Peyer's patch (tissue), 4 donors: ENCODE results near the gene PTPN5. TPM values are rescaled to one million over a fixed set of nuclear protein-coding genes. Genes with fewer than 3 reads are reported as not detected.

ENCODE experiments used
- DNase-seq, 3 donors: peaks; one replicate each; pipeline ENCODE4 v3.0.0-alpha.2; 2017 to 2019
- H3K27ac ChIP-seq, 4 donors: fragments of 200-600 bp; sonication (generic); one replicate each; pipeline ENCODE4 v1.5.1; 2016 to 2019
- H3K27me3 ChIP-seq, 2 donors: fragments of 200-600 bp; sonication (generic); one replicate each; pipeline ENCODE4 v1.5.1; 2019
- H3K36me3 ChIP-seq, 3 donors: fragments of 200-600 bp; sonication (generic); one replicate each; pipeline ENCODE4 v1.5.1; 2016 to 2019
- H3K4me1 ChIP-seq, 4 donors: fragments of 200-600 bp; sonication (generic); one replicate each; pipeline ENCODE4 v1.5.1; 2016 to 2019
- H3K4me3 ChIP-seq, 4 donors: fragments of 200-600 bp; sonication (generic); 1 replicate in 3 of 4; 2 replicates in 1 of 4; pipeline ENCODE4 v1.5.1; 2016 to 2019; ENCODE audit warnings: mild to moderate bottlenecking in 1 of 4
- H3K9me3 ChIP-seq, 4 donors: fragments of 200-600 bp; sonication (generic); one replicate each; pipeline ENCODE4 v1.5.1; 2016 to 2019; ENCODE audit warnings: mild to moderate bottlenecking in 1 of 4
- POLR2A ChIP-seq, 2 donors: fragments of 450-650 bp; IDR thresholded peaks; one replicate each; pipeline ENCODE4 v1.5.1; 2017; ENCODE audit warnings: antibody characterized with exemption in 2 of 2, mild to moderate bottlenecking in 2 of 2, moderate library complexity in 2 of 2
- total RNA-seq, 4 donors: library from RNA; depleted of rRNA; stranded (reverse); fragments of >200 nt; gene quantifications; one replicate each; pipeline ENCODE4 v1.1.0, GENCODE V29; 2016
- TF ChIP-seq, protein P1 (sequence below), 6 experiments: fragments of 450-650 bp in 4 of 6; fragments of 200-600 bp in 2 of 6; sonication (generic) in 1 of 6; IDR thresholded peaks; one replicate each; pipeline ENCODE4 v1.5.1; 2017 to 2019; ENCODE audit warnings: antibody characterized with exemption in 6 of 6, mild to moderate bottlenecking in 3 of 6, moderate library complexity in 1 of 6

Gene PTPN5
- total RNA-seq, 4 donors from 2014 or later = 0.76 to 1.7 TPM; not detected in 2

DNA sequence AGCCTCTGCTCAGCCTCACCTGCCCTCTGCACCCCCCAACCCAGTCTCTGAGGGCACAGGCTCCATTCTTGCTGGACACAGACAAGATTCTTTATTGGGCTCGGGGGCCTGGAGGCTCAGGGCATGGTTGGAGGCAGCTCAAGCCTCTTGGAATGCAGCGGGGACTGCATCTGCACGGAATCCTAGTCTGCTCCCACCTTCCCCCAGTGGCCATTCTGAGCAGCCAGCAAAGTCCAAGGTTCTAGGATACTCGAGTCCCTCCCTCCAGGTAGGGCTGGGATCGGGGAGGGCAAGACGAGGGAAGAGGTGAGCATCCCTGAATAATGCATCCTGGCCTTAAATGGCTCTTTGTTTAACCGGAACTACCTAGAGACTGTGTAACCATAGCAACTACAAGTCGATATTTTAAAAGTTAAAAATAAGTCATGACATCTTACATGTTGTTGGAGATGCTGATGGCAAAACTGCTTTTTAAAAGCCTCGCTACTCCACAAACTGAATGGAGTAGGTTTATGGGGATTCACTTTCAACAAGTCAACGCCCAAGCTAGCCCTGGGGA lies 54.9 kb downstream of the PTPN5 start:
- H3K27ac ChIP-seq = no peak overlapping the region
- TF ChIP-seq, protein P1, sequence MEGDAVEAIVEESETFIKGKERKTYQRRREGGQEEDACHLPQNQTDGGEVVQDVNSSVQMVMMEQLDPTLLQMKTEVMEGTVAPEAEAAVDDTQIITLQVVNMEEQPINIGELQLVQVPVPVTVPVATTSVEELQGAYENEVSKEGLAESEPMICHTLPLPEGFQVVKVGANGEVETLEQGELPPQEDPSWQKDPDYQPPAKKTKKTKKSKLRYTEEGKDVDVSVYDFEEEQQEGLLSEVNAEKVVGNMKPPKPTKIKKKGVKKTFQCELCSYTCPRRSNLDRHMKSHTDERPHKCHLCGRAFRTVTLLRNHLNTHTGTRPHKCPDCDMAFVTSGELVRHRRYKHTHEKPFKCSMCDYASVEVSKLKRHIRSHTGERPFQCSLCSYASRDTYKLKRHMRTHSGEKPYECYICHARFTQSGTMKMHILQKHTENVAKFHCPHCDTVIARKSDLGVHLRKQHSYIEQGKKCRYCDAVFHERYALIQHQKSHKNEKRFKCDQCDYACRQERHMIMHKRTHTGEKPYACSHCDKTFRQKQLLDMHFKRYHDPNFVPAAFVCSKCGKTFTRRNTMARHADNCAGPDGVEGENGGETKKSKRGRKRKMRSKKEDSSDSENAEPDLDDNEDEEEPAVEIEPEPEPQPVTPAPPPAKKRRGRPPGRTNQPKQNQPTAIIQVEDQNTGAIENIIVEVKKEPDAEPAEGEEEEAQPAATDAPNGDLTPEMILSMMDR (IDR thresholded peaks at IDR 0.05) = no peak
- no peak for TF ChIP-seq POLR2A (IDR thresholded peaks at IDR 0.05)
- H3K4me1 ChIP-seq = peaks cover 0 to 2% (median 0%) of the 10 kb centered on the region in 4 donors
- no peaks in the 10 kb centered on the region for H3K27me3 ChIP-seq
- H3K36me3 ChIP-seq = no peaks in the 10 kb centered on the region
- H3K9me3 ChIP-seq = no peaks in the 10 kb centered on the region
- no peak for DNase-seq
- H3K4me3 ChIP-seq = no peak overlapping the region

DNA sequence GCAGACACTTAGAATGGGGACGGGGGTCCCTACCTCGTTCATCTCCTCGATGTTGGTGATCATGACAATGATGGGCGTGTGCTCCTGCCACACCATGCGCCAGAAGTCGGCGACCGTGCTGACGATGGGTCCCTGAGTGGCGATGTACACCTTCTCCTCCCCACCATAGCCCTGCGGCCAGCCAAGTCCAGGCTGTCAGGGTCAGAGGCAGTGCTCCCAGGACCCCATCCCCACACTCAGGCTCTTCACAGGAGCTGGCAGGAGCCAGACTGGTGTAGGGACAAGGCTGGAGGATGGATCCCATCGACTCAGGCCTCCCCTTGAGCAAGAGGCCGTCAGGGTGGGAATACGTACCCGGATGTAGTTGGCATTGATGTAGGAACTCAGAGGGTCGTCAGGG lies 58.4 kb downstream of the PTPN5 start:
- no peak for TF ChIP-seq POLR2A (IDR thresholded peaks at IDR 0.05)
- TF ChIP-seq, protein P1 (IDR thresholded peaks at IDR 0.05) = no peak
- H3K27me3 ChIP-seq = no peaks in the 10 kb centered on the region

DNA sequence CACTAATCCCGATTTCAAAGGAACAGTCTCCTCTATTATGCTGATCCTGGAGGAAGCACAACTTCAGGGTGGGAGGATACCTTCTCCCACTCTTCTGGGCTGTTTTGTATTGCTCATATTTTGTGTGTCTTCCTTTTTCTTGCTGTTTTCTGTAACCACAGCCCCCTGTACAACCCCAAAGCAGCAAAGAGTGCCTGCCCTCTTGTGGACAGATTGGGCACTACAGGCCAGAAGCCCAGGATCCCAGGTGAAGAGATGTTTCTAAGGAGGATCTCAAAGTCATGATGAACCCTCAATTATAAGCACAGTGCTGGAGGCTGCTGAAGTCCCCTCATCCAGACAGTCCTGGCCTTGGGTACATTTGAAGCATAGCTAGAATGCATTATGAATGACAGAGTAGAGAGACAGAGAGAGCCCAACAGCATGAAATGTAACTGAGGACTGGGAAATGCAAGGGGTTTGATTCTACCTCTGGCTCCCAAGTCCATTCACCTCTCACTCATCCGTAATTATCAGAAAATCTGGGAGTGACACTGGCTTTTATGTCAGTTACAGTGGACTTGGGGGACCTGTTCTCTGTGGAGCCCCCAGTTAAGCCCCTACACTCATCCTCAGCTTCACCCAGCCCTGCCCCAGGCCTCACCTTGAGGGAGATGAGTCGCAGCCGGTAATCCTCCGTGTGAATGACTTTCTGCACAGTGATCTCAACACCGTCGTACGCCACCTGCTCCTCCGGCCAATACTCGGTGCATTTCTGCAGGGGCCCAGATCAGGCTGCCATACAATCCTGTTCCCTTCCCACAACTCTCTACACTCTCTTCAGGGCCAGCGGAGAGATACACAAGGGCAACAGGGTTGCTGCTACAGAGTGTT lies 59.4 kb downstream of the PTPN5 start:
- H3K36me3 ChIP-seq = no peaks in the 10 kb centered on the region
- no peak overlapping the region for H3K4me3 ChIP-seq
- peaks cover 0 to 3% (median 0%) of the 10 kb centered on the region in 4 donors for H3K4me1 ChIP-seq
- H3K27me3 ChIP-seq = no peaks in the 10 kb centered on the region
- no peak overlapping the region for H3K27ac ChIP-seq
- DNase-seq = peak; percentile 66 to 87 (median 70)
- H3K9me3 ChIP-seq = no peaks in the 10 kb centered on the region
- no peak for TF ChIP-seq POLR2A (IDR thresholded peaks at IDR 0.05)
- TF ChIP-seq, protein P1 (IDR thresholded peaks at IDR 0.05) = peak; percentile 77 to 98 (median 81)

More for the DNA sequence above, 58.4 kb downstream of the PTPN5 start:
- Histone ChIP-seq H3K36me3 (no peaks in the 10 kb centered on the region), H3K9me3 (no peaks in the 10 kb centered on the region), H3K4me3 (no peak overlapping the region), H3K4me1 (peaks cover 0 to 3% (median 0%) of the 10 kb centered on the region in 4 donors), H3K27ac (no peak overlapping the region)
- DNase-seq = no peak

DNA sequence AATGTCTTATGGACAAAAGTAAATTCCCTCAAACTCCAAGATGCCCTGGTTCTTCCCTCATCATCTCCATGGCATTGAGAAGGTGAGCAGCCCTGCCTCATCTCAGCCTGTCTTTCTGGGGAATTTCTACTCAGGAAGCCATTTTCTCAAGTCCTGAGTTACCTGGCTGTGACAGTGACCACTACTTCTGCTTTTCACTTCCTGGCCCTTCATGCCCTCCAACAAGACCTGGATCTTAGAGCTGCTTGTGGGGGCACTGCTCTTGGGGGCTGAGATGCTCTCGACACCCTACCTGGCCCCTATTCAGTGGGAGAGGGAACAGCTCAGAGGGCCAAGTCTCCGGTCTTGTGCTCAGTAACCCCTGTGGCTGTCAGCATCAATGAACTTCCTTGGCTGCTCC lies 60.2 kb downstream of the PTPN5 start:
- DNase-seq = no peak
- TF ChIP-seq, protein P1 (IDR thresholded peaks at IDR 0.05) = no peak
- no peak for TF ChIP-seq POLR2A (IDR thresholded peaks at IDR 0.05)
- H3K27me3 ChIP-seq = no peaks in the 10 kb centered on the region
- H3K9me3 ChIP-seq = no peaks in the 10 kb centered on the region
- no peaks in the 10 kb centered on the region for H3K36me3 ChIP-seq
- peaks cover 0 to 3% (median 0%) of the 10 kb centered on the region in 4 donors for H3K4me1 ChIP-seq
- no peak overlapping the region for H3K27ac ChIP-seq
- no peak overlapping the region for H3K4me3 ChIP-seq

DNA sequence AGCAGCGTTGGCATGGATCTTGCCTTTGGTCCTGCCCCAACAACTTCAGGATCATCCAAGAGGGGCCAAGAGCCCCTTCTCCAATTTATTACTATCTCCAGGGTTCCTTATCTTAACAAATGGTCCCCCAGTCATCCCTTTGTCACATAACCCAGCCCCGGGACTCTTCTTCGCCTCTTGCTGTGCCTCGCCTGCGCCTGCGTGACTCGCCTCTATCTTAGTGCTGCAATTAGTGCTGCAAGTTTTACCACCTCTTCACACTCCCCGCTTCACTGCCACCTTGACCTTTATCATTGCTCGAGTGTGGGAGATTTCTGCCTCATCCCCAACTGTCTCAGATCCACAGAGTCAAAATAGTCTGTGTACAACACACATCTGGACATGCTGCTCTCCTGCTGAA lies 61.6 kb downstream of the PTPN5 start:
- Histone ChIP-seq H3K27ac (no peak overlapping the region), H3K27me3 (no peaks in the 10 kb centered on the region), H3K36me3 (no peaks in the 10 kb centered on the region), H3K4me1 (peaks cover 0 to 3% (median 0%) of the 10 kb centered on the region in 4 donors), H3K4me3 (no peak overlapping the region), H3K9me3 (no peaks in the 10 kb centered on the region)
- TF ChIP-seq, protein P1 (IDR thresholded peaks at IDR 0.05) = no peak
- no peak for TF ChIP-seq POLR2A (IDR thresholded peaks at IDR 0.05)
- no peak for DNase-seq
